Epithelial cell of esophagus (primary cell): Measurements from ENCODE around the gene ASB12.

Experiments used
- DNase-seq: peaks from one replicate; pipeline ENCODE4 v3.0.0; 2010; ENCODE audit warnings: low read depth
- H3K4me3 ChIP-seq: 2 replicates; pipeline ENCODE4 v1.5.1; 2011; ENCODE audit warnings: mild to moderate bottlenecking, low read length, control low read depth
- TF ChIP-seq, protein P1 (sequence below): IDR thresholded peaks from 2 replicates; pipeline ENCODE4 v1.5.1; 2011; ENCODE audit warnings: low read depth, mild to moderate bottlenecking, low read length, control low read depth, inconsistent platforms; ENCODE audit not compliant: insufficient read depth; ENCODE audit errors: missing control alignments

The ASB12 gene

DNA sequence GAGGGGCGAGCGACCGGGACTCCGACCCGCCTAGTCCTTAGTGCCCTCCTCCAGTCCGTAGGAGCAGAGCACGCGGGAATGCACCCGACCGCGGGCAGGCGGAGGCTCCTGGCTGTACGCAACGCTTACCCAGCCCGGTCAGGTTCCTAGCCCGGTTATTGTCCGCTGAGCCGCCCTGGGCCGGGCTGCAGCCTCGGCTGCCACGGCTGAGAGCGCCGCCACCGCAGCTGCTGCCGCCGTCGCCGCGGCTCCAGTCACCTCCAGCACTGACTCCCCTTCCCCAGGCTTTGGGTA, 25.0 kb downstream of the ASB12 start, which contains the start of gene AMER1:
AMER1 (minus strand) TSS at position 268 of the 294 bp plus-strand sequence. CDS start 12,422 bp downstream, outside the sequence.
- peak; percentile 66 for DNase-seq
- TF ChIP-seq, protein P1, sequence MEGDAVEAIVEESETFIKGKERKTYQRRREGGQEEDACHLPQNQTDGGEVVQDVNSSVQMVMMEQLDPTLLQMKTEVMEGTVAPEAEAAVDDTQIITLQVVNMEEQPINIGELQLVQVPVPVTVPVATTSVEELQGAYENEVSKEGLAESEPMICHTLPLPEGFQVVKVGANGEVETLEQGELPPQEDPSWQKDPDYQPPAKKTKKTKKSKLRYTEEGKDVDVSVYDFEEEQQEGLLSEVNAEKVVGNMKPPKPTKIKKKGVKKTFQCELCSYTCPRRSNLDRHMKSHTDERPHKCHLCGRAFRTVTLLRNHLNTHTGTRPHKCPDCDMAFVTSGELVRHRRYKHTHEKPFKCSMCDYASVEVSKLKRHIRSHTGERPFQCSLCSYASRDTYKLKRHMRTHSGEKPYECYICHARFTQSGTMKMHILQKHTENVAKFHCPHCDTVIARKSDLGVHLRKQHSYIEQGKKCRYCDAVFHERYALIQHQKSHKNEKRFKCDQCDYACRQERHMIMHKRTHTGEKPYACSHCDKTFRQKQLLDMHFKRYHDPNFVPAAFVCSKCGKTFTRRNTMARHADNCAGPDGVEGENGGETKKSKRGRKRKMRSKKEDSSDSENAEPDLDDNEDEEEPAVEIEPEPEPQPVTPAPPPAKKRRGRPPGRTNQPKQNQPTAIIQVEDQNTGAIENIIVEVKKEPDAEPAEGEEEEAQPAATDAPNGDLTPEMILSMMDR, result no peak
- peak within 1 kb of the TSS; percentile 58 for H3K4me3 ChIP-seq

DNA sequence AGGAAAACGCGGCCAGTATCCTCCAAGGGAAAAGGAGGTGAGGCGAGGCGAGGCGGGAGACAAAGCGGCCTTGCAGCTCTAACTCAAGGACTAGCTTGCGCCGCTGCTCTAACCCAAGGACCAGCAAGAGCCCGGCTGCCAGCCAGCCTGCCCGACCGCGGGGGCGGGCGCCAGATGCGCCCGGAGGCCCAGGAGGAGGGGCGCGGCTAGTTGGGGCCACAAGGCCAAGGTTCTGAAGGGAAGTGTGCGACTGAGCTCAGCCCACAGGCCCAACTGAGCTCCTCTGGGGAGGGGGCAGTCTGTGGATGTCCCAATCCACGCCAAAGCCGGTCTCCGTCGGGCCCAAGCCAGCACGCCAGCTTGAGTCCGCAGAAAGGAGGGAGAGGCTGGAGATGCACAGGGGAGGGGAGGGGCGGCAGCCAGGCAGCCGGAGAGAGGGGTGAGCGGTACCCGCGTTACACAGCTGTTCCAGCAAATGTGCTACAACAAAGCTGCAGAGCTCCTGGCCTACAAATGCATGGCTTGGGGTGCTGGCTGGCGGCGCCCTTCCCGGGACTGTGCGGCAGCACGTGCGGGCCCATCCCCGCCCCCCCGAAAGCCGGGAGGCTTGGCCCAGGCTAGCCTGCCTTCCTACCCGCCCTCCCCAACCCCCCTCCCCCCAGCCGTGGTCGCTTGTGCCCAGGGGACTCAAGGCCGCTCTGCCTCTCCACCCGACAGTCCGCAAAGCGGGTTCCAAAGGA, 25.5 kb downstream of the ASB12 start:
- TF ChIP-seq, protein P1, result no peak
- peak overlapping the region; percentile 58 for H3K4me3 ChIP-seq
- peak; percentile 26 for DNase-seq

DNA sequence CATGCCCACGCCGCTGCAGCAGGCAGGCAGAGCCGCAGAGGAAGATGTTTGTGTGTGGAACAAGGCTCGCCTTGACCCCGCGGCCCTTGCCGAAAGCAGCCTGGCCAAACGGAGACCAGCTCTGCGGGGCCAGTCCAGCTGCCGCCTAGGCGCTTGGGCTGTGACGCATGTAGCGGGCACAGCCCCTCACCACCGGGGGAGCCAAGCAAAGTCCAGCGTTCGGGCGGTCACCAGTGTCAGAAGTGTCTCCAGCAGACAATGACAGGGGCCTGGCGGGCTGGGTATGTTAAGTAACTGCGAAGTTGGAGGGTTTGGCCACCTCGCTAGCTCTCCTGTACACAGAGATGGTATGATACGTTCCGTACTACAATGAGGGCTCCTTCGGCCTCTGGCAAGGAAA, 26.2 kb downstream of the ASB12 start:
- TF ChIP-seq, protein P1, result no peak
- H3K4me3 ChIP-seq, result peak overlapping the region; percentile 58
- DNase-seq, result no peak

DNA sequence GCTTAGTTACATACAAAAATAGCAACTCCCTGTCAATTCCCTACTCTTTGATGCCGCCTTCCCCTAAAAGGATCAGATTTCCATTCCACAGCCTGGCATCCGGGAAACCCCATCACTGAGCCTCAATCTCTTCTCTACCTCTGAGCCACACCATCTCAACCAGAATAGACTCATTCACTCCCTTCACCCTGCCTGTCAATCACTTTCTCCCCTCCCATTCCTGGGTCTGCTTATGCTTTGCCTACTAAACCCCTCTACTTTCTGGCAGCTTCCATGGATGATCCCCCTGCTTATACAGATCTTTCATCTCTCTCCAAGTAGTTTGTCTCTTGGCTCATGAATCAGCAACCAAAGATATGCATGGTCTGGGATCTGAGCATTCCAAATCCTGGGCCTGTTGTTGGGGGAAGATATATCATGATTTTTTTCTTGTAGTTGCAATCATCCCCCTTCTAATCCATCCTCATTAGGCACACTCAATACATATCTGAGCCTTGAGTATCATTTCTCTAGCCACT, 27.5 kb downstream of the ASB12 start:
- no peak overlapping the region for H3K4me3 ChIP-seq
- TF ChIP-seq, protein P1, result no peak
- no peak for DNase-seq

DNA sequence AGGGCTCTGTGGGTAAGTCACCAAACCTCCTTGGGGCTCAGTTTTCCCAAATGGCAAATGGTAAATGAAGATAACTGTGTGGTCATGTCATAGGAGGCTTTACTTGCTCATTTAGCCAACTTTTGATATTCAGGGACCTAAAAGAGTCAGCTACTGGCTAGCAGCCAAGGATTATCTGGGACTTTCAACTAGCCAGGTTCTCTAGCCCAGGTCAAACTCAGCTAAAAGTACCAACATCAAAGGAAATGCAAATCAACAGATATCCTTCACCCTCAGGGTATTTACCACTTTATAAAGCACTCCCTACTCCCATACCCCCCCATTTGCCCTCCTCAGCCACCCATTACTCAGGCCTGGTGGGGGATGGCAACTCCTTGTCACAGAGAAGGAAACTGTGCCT, 32.4 kb downstream of the ASB12 start:
- no peak overlapping the region for H3K4me3 ChIP-seq
- no peak for DNase-seq
- TF ChIP-seq, protein P1, result no peak

DNA sequence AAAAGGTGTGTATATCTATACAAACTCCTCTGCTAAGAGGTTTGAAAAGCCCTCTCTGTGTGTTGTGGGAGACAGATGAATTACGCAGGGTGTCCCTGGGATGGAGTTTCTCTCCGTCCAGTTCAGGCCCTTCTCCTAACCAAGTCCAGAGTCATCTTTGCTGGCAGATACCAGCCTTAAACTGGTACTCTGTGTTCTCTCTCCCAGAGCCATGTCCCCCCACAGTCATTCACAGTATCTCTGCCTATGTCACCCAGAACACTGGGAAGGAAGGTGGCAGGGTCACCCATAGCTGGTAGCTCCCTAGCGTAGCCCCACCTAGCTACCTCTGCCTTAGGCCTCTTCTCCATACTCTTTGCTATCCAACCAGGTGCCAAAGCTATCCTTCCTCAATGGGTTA, 33.8 kb downstream of the ASB12 start:
- H3K4me3 ChIP-seq, result no peak overlapping the region
- TF ChIP-seq, protein P1, result no peak
- DNase-seq, result no peak

DNA sequence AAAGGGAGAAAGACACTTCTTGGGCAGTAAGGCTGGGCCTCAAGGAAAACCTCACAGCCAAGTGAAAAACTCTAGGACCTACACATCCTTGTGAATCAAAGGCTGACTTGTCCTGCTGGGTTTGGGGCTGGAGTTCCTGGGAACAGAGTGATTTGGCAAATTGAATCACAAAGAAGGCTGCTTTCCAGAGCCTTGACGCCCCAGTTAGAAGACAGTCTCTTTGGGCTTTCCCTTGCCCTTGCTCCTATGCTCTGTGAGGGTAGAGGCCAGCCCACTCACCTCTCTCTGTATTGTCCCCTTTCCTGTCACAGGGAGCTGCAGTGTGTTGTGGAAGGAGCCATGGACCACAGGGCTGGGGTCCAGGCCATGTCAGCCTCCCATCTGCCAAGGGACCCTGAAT, 34.5 kb downstream of the ASB12 start:
- H3K4me3 ChIP-seq, result no peak overlapping the region
- TF ChIP-seq, protein P1, result no peak
- DNase-seq, result no peak
